ENCODE results near the gene ZNF467.

Gene ZNF467

DNA sequence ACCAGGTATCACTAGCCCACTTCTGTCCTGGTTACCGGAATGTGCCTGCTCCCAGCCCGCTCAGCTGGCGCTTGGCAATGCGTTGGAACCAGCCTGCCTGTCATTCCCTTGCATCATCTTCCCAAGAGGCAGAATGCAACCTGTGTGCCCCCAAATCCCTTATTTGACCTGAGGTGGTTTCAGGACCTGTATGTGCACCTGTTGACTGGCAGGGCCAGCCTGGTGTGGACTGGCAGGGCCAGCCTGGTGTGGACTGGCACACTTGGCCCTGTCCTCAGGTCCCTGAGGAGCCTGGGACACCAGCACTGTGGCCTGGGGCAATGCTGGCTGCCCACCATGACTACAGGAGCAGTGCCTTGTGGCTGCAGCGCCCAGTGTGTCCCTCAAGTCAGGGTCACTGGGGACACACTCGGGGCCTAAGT lies 38.2 kb downstream of the ZNF467 start:
- no peak for DNase-seq
- H3K4me3 ChIP-seq (ENCODE audit: low read depth, low read length) = no peak overlapping the region
- no peaks in the 10 kb centered on the region for H3K36me3 ChIP-seq
- H3K9me3 ChIP-seq = no peaks in the 10 kb centered on the region
- TF ChIP-seq CTCF (IDR thresholded peaks at IDR 0.05; ENCODE audit: low read depth, low read length) = no peak
- peaks cover 11% of the 10 kb centered on the region for H3K27me3 ChIP-seq
- H3K4me1 ChIP-seq = peaks cover 11% of the 10 kb centered on the region

DNA sequence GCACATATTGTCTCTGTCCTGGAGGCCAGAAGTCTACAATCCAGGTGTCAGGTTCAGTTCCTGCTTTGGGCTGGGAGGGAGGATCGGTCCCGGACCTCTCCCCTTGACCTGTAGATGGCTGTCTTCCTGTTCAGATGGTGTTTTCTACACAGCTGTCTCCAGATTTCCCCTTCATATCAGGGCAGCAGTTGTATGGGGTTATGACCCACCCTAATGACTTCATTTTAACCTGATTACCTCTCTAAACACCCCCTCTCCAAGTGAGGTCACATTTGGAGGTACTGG lies 38.7 kb downstream of the ZNF467 start:
- Histone ChIP-seq H3K4me3 (ENCODE audit: low read depth, low read length) (no peak overlapping the region), H3K36me3 (no peaks in the 10 kb centered on the region; the same call in 1 of the 2 replicates), H3K4me1 (peaks cover 11% of the 10 kb centered on the region), H3K27me3 (peaks cover 11% of the 10 kb centered on the region), H3K9me3 (no peaks in the 10 kb centered on the region)
- DNase-seq = no peak
- no peak for TF ChIP-seq CTCF (IDR thresholded peaks at IDR 0.05; ENCODE audit: low read depth, low read length)

GRCh38 chr7:149733924-149734790 lies 39.2 kb downstream of the ZNF467 start:
- Histone ChIP-seq H3K4me1 (peaks cover 11% of the 10 kb centered on the region), H3K9me3 (no peaks in the 10 kb centered on the region), H3K36me3 (peaks cover 3% of the 10 kb centered on the region), H3K27me3 (peaks cover 11% of the 10 kb centered on the region), H3K4me3 (ENCODE audit: low read depth, low read length) (no peak overlapping the region)
- DNase-seq = no peak
- TF ChIP-seq CTCF (IDR thresholded peaks at IDR 0.05; ENCODE audit: low read depth, low read length) = no peak

DNA sequence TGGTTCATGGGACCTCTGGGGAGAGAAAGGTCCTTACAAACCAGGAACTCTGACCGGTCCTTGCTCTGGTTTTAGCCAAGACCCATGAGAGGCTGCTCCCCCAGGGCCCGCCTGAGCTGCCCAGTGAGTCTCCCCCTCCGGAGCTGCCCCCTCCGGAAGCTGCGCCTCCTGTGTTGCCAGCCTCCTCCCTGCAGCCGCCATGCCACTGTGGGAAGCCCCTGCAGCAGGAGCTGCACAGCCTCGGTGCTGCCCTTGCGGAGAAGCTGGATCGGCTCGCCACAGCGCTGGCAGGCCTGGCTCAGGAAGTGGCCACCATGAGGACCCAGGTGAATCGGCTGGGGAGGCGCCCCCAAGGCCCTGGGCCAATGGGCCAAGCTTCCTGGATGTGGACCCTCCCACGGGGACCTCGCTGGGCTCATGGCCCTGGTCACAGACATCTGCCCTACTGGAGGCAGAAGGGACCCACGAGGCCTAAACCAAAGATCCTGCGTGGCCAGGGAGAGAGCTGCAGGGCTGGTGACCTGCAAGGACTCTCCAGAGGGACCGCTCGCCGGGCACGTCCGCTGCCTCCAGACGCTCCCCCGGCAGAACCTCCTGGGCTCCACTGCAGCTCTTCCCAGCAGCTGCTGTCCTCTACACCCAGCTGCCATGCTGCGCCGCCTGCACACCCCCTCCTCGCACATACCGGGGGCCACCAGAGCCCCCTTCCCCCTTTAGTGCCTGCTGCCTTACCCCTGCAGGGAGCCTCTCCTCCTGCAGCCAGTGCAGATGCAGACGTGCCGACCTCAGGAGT lies 40.1 kb downstream of the ZNF467 start:
- no peak for TF ChIP-seq CTCF (IDR thresholded peaks at IDR 0.05; ENCODE audit: low read depth, low read length)
- H3K4me3 ChIP-seq (ENCODE audit: low read depth, low read length) = no peak overlapping the region
- peaks cover 11% of the 10 kb centered on the region for H3K36me3 ChIP-seq
- H3K4me1 ChIP-seq = peaks cover 11% of the 10 kb centered on the region
- H3K27me3 ChIP-seq = peaks cover 11% of the 10 kb centered on the region
- DNase-seq = no peak
- no peaks in the 10 kb centered on the region for H3K9me3 ChIP-seq

DNA sequence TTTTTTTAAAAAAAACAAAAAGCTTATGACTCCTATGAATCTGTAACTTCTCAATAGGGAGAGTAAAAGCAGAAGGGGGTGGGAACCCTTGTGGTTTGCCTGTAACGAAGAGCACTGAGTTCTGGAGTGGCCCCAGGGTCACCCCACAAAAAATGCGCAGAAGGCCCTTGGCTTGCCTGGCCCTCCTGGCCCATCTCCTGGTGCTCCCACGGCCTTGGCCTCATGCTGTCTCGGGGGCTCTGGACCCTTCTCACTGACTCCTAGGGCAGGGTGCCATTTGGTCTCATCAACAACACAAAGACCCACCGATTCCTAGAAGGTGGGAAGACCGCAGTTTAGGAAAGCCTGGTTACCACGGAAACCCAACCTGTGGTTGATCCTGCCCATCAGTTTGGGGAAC lies 40.8 kb downstream of the ZNF467 start:
- H3K4me1 ChIP-seq = peaks cover 11% of the 10 kb centered on the region
- no peak for DNase-seq
- no peaks in the 10 kb centered on the region for H3K9me3 ChIP-seq
- H3K27me3 ChIP-seq = peaks cover 11% of the 10 kb centered on the region
- H3K36me3 ChIP-seq = peaks cover 11% of the 10 kb centered on the region
- no peak for TF ChIP-seq CTCF (IDR thresholded peaks at IDR 0.05; ENCODE audit: low read depth, low read length)
- H3K4me3 ChIP-seq (ENCODE audit: low read depth, low read length) = no peak overlapping the region

DNA sequence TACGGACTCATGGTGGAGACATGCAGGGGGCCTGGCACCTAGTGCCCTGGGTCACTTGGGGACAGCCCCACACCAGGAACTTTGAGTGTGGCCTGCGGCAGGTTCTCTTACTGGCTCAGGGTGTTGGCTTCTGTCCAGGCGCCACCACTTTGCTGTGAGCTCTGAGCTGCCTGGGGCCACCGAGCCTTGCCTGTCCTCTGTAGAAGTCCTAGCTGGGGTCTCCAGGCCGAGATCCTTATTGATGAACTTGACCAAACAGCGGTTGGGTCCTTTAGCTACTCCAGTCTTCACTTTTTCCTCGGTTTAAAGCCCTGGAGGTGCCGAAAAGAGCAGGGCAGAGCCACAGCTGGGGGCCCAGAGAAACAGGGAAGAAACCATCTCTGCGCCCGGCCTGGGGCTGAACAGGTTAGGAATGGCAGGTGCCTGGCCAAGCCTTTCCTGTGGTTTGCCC lies 41.3 kb downstream of the ZNF467 start:
- H3K9me3 ChIP-seq = no peaks in the 10 kb centered on the region
- peak; percentile 47 for DNase-seq
- H3K27me3 ChIP-seq = peaks cover 11% of the 10 kb centered on the region
- no peak overlapping the region for H3K4me3 ChIP-seq (ENCODE audit: low read depth, low read length)
- peaks cover 11% of the 10 kb centered on the region for H3K36me3 ChIP-seq
- H3K4me1 ChIP-seq = peaks cover 11% of the 10 kb centered on the region
- TF ChIP-seq CTCF (IDR thresholded peaks at IDR 0.05; ENCODE audit: low read depth, low read length) = no peak

All from BE2C (cell line).